HCT116 (cell line): ENCODE data around the gene HIF1AN. TPM values are rescaled to one million over a fixed set of nuclear protein-coding genes. Genes with fewer than 3 reads are reported as not detected.
"Not testable (repeated sequence)": the region's sequence is repeated elsewhere in the genome, so short reads cannot be mapped to it uniquely, and the experiment has no call there.

Source experiments
- ATAC-seq: fragments of 200-7000 bp; cut with Tn5 transposase; 2 replicates; pipeline ENCODE4 v1.9.1; 2020; ENCODE audit warnings: mild to moderate bottlenecking, moderate library complexity
- BruUV-seq: library from RNA; stranded (reverse); fragments of 400-500 nt; replicated peaks from 2 replicates; lab custom pipeline; 2021; lab: Mats Ljungman, UMichigan
- CTCF ChIA-PET: fragments of 300-600 bp; sonication (Branson Sonifier 250); formaldehyde crosslinking; loops from one replicate; lab custom pipeline; 2021; ENCODE audit warnings: antibody characterized with exemption; lab: Charles Lee
- POLR2A ChIA-PET: fragments of 300-600, 350-600 bp; sonication (Branson Sonifier 250); formaldehyde crosslinking; loops from one replicate; lab custom pipeline; 2021; ENCODE audit warnings: antibody characterized with exemption; lab: Charles Lee
- RAD21 ChIA-PET, 2 experiments: fragments of 300-600 bp; sonication (Branson Sonifier 250); formaldehyde crosslinking; loops; one replicate each; lab custom pipeline; 2023; ENCODE audit warnings: low total read pairs in 2 of 2; ENCODE audit not compliant: uncharacterized antibody in 2 of 2, unreplicated experiment in 2 of 2, low non-redundant PET in 1 of 2; lab: Charles Lee
- DNase-seq: peaks from one replicate; pipeline ENCODE4 v3.0.0-alpha.2; 2010; ENCODE audit warnings: low read depth, low spot score
- H2AFZ ChIP-seq: fragments of 200-600 bp; shearing (Covaris generic), sonication (generic); 2 replicates; pipeline ENCODE4 v1.6.1; 2017; ENCODE audit warnings: low read depth, mixed run types, mixed read lengths, antibody characterized with exemption, low read length; ENCODE audit not compliant: poor library complexity, severe bottlenecking
- H3K27ac ChIP-seq: 2 replicates; pipeline ENCODE4 v1.5.1; 2012; ENCODE audit warnings: low read depth, low read length
- H3K27me3 ChIP-seq: fragments of 200-600 bp; sonication (generic); 2 replicates; pipeline ENCODE4 v1.6.1; 2016; ENCODE audit warnings: mixed run types, low read length, mixed read lengths; ENCODE audit not compliant: insufficient read depth
- H3K36me3 ChIP-seq, 2 experiments: fragments of 200-500 bp in 1 of 2; fragments of 200-600 bp in 1 of 2; sonication (Bioruptor generic) in 1 of 2; sonication (generic) in 1 of 2; 2 replicates each; pipeline versions ENCODE4 v1.5.1 to v1.6.1; 2014 to 2016; ENCODE audit warnings: low read length in 2 of 2, inconsistent platforms in 1 of 2, mixed read lengths in 1 of 2, mixed run types in 1 of 2; ENCODE audit not compliant: insufficient read depth in 2 of 2, control insufficient read depth in 1 of 2
- H3K4me1 ChIP-seq, 2 experiments: fragments of 200-600 bp in 1 of 2; sonication (generic) in 1 of 2; 2 replicates each; pipeline versions ENCODE4 v1.5.1 to v1.6.1; 2012 to 2017; ENCODE audit warnings: low read length in 2 of 2, inconsistent platforms in 1 of 2, mild to moderate bottlenecking in 1 of 2, mixed read lengths in 1 of 2, mixed run types in 1 of 2, moderate library complexity in 1 of 2; ENCODE audit not compliant: insufficient read depth in 2 of 2, control insufficient read depth in 1 of 2
- H3K4me2 ChIP-seq: fragments of 200-600 bp; sonication (generic); 2 replicates; pipeline ENCODE4 v1.6.1; 2017; ENCODE audit warnings: mixed run types, low read length, mixed read lengths
- H3K4me3 ChIP-seq, 2 experiments: fragments of 200-600 bp in 1 of 2; sonication (generic) in 1 of 2; replicated peaks in 1 of 2; 2 replicates each; pipeline ENCODE4 v1.5.1; 2011 to 2016; ENCODE audit warnings: low read length in 2 of 2, control low read depth in 1 of 2, low read depth in 1 of 2, mild to moderate bottlenecking in 1 of 2, mixed read lengths in 1 of 2, mixed run types in 1 of 2
- H3K79me2 ChIP-seq: fragments of 200-600 bp; sonication (generic); 2 replicates; pipeline ENCODE4 v1.6.1; 2017; ENCODE audit warnings: mild to moderate bottlenecking, mixed run types, low read length, moderate library complexity, mixed read lengths; ENCODE audit not compliant: insufficient read depth
- H3K9ac ChIP-seq: fragments of 200-600 bp; sonication (generic); 2 replicates; pipeline ENCODE4 v1.6.1; 2016; ENCODE audit warnings: low read length, mixed read lengths
- H3K9me2 ChIP-seq: fragments of 200-600 bp; sonication (generic), shearing (Covaris generic); 2 replicates; pipeline ENCODE4 v1.6.1; 2017; ENCODE audit warnings: mixed run types, mild to moderate bottlenecking, moderate library complexity; ENCODE audit not compliant: insufficient read depth
- H3K9me3 ChIP-seq, 2 experiments: fragments of 200-500 bp in 1 of 2; fragments of 200-600 bp in 1 of 2; sonication (Bioruptor generic) in 1 of 2; sonication (generic) in 1 of 2; 2 replicates each; pipeline ENCODE4 v1.6.1; 2014 to 2017; ENCODE audit warnings: low read length in 2 of 2, mixed read lengths in 2 of 2, inconsistent platforms in 1 of 2, low read depth in 1 of 2, mild to moderate bottlenecking in 1 of 2, mixed run types in 1 of 2, moderate library complexity in 1 of 2; ENCODE audit not compliant: control insufficient read depth in 1 of 2, insufficient read depth in 1 of 2
- H4K20me1 ChIP-seq: fragments of 200-600 bp; sonication (generic), shearing (Covaris generic); 2 replicates; pipeline ENCODE4 v1.6.1; 2017; ENCODE audit warnings: mixed run types, mild to moderate bottlenecking, moderate library complexity; ENCODE audit not compliant: insufficient read depth
- CBX3 ChIP-seq: IDR thresholded peaks from 2 replicates; pipeline ENCODE4 v1.6.1; 2012; ENCODE audit warnings: low read depth
- CEBPB ChIP-seq: IDR thresholded peaks from 2 replicates; pipeline ENCODE4 v1.6.1; 2012; ENCODE audit warnings: low read depth
- CTCF ChIP-seq, 3 experiments: fragments of 200-600 bp in 1 of 3; sonication (generic) in 1 of 3; IDR thresholded peaks in 2 of 3; conservative IDR thresholded peaks in 1 of 3; 2 replicates each; pipeline ENCODE4 v1.5.1; 2012 to 2017; ENCODE audit warnings: low read depth in 2 of 3, low read length in 2 of 3, antibody characterized with exemption in 1 of 3, borderline replicate concordance in 1 of 3, control low read depth in 1 of 3, mild to moderate bottlenecking in 1 of 3, mixed read lengths in 1 of 3, mixed run types in 1 of 3, moderate library complexity in 1 of 3; ENCODE audit not compliant: insufficient read depth in 1 of 3
- JUND ChIP-seq: IDR thresholded peaks from 2 replicates; pipeline ENCODE4 v1.6.1; 2012
- MAX ChIP-seq: IDR thresholded peaks from 2 replicates; pipeline ENCODE4 v1.6.1; 2012
- RAD21 ChIP-seq: IDR thresholded peaks from 2 replicates; pipeline ENCODE4 v1.6.1; 2012; ENCODE audit warnings: low read depth, mild to moderate bottlenecking
- SRF ChIP-seq: IDR thresholded peaks from 2 replicates; pipeline ENCODE4 v1.6.1; 2012; ENCODE audit warnings: low read depth
- TCF7L2 ChIP-seq: IDR thresholded peaks from 2 replicates; pipeline ENCODE4 v1.7.0; 2011; ENCODE audit warnings: borderline replicate concordance, inconsistent platforms; ENCODE audit not compliant: insufficient read depth, insufficient read length; ENCODE audit errors: extremely low read depth
- YY1 ChIP-seq: IDR thresholded peaks from 2 replicates; pipeline ENCODE4 v1.6.1; 2011; ENCODE audit warnings: low read length, low read depth, moderate library complexity, mild to moderate bottlenecking; ENCODE audit not compliant: insufficient replicate concordance; ENCODE audit errors: extremely low read depth
- ZNF274 ChIP-seq: fragments of 200-500 bp; sonication (Bioruptor generic); IDR thresholded peaks from 2 replicates; pipeline ENCODE4 v1.6.1; 2014; ENCODE audit warnings: mild to moderate bottlenecking, low read depth, low read length, inconsistent platforms
- intact Hi-C: fragments of 100-400 bp; cut with micrococcal nuclease; formaldehyde crosslinking; loops from 2 replicates; pipeline ENCODE4 v1.10.0; 2022
- total RNA-seq: library from RNA; stranded (reverse); gene quantifications from one replicate; pipeline ENCODE4 v1.2.1, GENCODE V29; 2021; ENCODE audit not compliant: unreplicated experiment

The HIF1AN gene
- total RNA-seq, 1 experiment from 2014 or later: 67.2 TPM

GRCh38 chr10:100571084-100571856, 35.5 kb downstream of the HIF1AN start:
- H3K9me2 ChIP-seq: no peaks in the 10 kb centered on the region
- no peaks in the 10 kb centered on the region for H3K79me2 ChIP-seq
- TF ChIP-seq RAD21 (no peak), CBX3 (no peak), ZNF274 (no peak), YY1 (no peak), SRF (no peak), MAX (no peak), TCF7L2 (no peak), CTCF (IDR thresholded peaks at IDR 0.05 in 2 of 3, conservative IDR thresholded peaks at IDR 0.05 in 1 of 3; ENCODE audit: borderline replicate concordance in 1 of 3, insufficient read depth in 1 of 3, low read depth in 2 of 3, low read length in 2 of 3) (no peak), JUND (no peak), CEBPB (no peak)
- TF ChIP-seq, all 23 proteins: peak for 0
- no peaks in the 10 kb centered on the region for H3K36me3 ChIP-seq
- CTCF ChIA-PET: no interaction called here
- H3K4me2 ChIP-seq: peak overlapping the region; percentile 82; the same call in 1 of the 2 replicates
- no peak overlapping the region for H2AFZ ChIP-seq
- DNase-seq (no peak), ATAC-seq (no peak)
- no peaks in the 10 kb centered on the region for H4K20me1 ChIP-seq
- H3K9ac ChIP-seq: no peak overlapping the region
- RAD21 ChIA-PET: interaction anchor here in 1 of 2 experiments (1.2 kb wide), 1 partner anchor 307 kb away, joined by 3 read pairs; no protein-coding TSS in a partner anchor
- POLR2A ChIA-PET: no interaction called here
- no peaks in the 10 kb centered on the region for H3K27me3 ChIP-seq
- no peaks in the 10 kb centered on the region for H3K9me3 ChIP-seq
- H3K4me1 ChIP-seq: peaks cover 0 to 13% of the 10 kb centered on the region in 2 experiments; a peak in 2 of 4 replicates
- intact Hi-C loops: no loop called here
- no peak overlapping the region for H3K27ac ChIP-seq
- BruUV-seq: no TSS peak
- H3K4me3 ChIP-seq: no peak overlapping the region

GRCh38 chr10:100575146-100575545, 39.4 kb downstream of the HIF1AN start:
- H3K9ac ChIP-seq, DNase-seq, H3K79me2 ChIP-seq, H4K20me1 ChIP-seq, intact Hi-C loops, ATAC-seq, POLR2A ChIA-PET, H2AFZ ChIP-seq, H3K27ac ChIP-seq, H3K9me2 ChIP-seq, H3K36me3 ChIP-seq, RAD21 ChIA-PET, H3K4me2 ChIP-seq, H3K4me3 ChIP-seq, H3K27me3 ChIP-seq, H3K9me3 ChIP-seq, BruUV-seq: not testable (repeated sequence)
- H3K4me1 ChIP-seq: peaks cover 0 to 11% of the 10 kb centered on the region in 2 experiments; a peak in 2 of 4 replicates
- CTCF ChIA-PET: interaction anchor here (1.6 kb wide), 1 partner anchor 303 kb away, joined by 5 read pairs; no protein-coding TSS in a partner anchor
